IPS-20b (cell line): ENCODE measurements around the gene KLHL29.

Experiments used
- H3K27ac ChIP-seq: one replicate; pipeline ENCODE4 v1.5.1; 2013; ENCODE audit warnings: low read length
- H3K27me3 ChIP-seq: 2 replicates; pipeline ENCODE4 v1.6.1; 2013; ENCODE audit warnings: mild to moderate bottlenecking, low read length, inconsistent platforms; ENCODE audit not compliant: insufficient read depth
- H3K36me3 ChIP-seq: 2 replicates; pipeline ENCODE4 v1.6.1; 2013; ENCODE audit warnings: low read depth, mild to moderate bottlenecking, inconsistent platforms, low read length, moderate library complexity; ENCODE audit not compliant: insufficient read depth
- H3K4me1 ChIP-seq: 2 replicates; pipeline ENCODE4 v1.6.1; 2013; ENCODE audit warnings: mild to moderate bottlenecking, control low read depth, inconsistent platforms, low read length, moderate library complexity; ENCODE audit not compliant: insufficient read depth
- H3K4me3 ChIP-seq: 2 replicates; pipeline ENCODE4 v1.5.1; 2013; ENCODE audit warnings: mild to moderate bottlenecking, low read length, inconsistent platforms
- H3K9ac ChIP-seq: 2 replicates; pipeline ENCODE4 v1.6.1; 2013; ENCODE audit warnings: low read depth, mild to moderate bottlenecking, inconsistent platforms, low read length, moderate library complexity
- H3K9me3 ChIP-seq: 2 replicates; pipeline ENCODE4 v1.6.1; 2013; ENCODE audit warnings: mild to moderate bottlenecking, low read depth, low read length, inconsistent platforms; ENCODE audit not compliant: insufficient read depth

Gene KLHL29

GRCh38 chr2:23534771-23535170 lies 149.8 kb downstream of the KLHL29 start:
- Histone ChIP-seq H3K27ac (no peak overlapping the region), H3K9me3 (no peaks in the 10 kb centered on the region), H3K27me3 (no peaks in the 10 kb centered on the region), H3K4me1 (peaks cover 24% of the 10 kb centered on the region; the same call in 1 of the 2 replicates), H3K9ac (no peak overlapping the region; the same call in 1 of the 2 replicates), H3K36me3 (no peaks in the 10 kb centered on the region), H3K4me3 (no peak overlapping the region)

GRCh38 chr2:23536326-23536725 lies 151.3 kb downstream of the KLHL29 start:
- H3K27ac ChIP-seq = no peak overlapping the region
- H3K4me3 ChIP-seq = no peak overlapping the region
- no peaks in the 10 kb centered on the region for H3K9me3 ChIP-seq

GRCh38 chr2:23537991-23538390 lies 153.0 kb downstream of the KLHL29 start:
- no peak overlapping the region for H3K9ac ChIP-seq
- no peaks in the 10 kb centered on the region for H3K36me3 ChIP-seq
- H3K27ac ChIP-seq = no peak overlapping the region
- H3K4me3 ChIP-seq = no peak overlapping the region
- H3K27me3 ChIP-seq = no peaks in the 10 kb centered on the region
- H3K4me1 ChIP-seq = peaks cover 17% of the 10 kb centered on the region; the same call in 1 of the 2 replicates
- H3K9me3 ChIP-seq = no peaks in the 10 kb centered on the region

More at GRCh38 chr2:23536326-23536725, 151.3 kb downstream of the KLHL29 start:
- Histone ChIP-seq H3K27me3 (no peaks in the 10 kb centered on the region), H3K9ac (no peak overlapping the region), H3K4me1 (peaks cover 24% of the 10 kb centered on the region; the same call in 1 of the 2 replicates), H3K36me3 (no peaks in the 10 kb centered on the region)

GRCh38 chr2:23538566-23538965 lies 153.6 kb downstream of the KLHL29 start:
- H3K4me1 ChIP-seq = peaks cover 11% of the 10 kb centered on the region; the same call in 1 of the 2 replicates
- no peak overlapping the region for H3K27ac ChIP-seq
- no peak overlapping the region for H3K4me3 ChIP-seq
- no peak overlapping the region for H3K9ac ChIP-seq
- no peaks in the 10 kb centered on the region for H3K36me3 ChIP-seq
- H3K27me3 ChIP-seq = no peaks in the 10 kb centered on the region
- H3K9me3 ChIP-seq = no peaks in the 10 kb centered on the region

- H3K9me3 ChIP-seq = no peaks in the 10 kb centered on the region
- H3K27ac ChIP-seq = no peak overlapping the region
- no peaks in the 10 kb centered on the region for H3K4me1 ChIP-seq
- no peaks in the 10 kb centered on the region for H3K27me3 ChIP-seq
- H3K9ac ChIP-seq = no peak overlapping the region
- H3K4me3 ChIP-seq = no peak overlapping the region
- H3K36me3 ChIP-seq = no peaks in the 10 kb centered on the region
Measured at GRCh38 chr2:23540804-23541360, 155.9 kb downstream of the KLHL29 start.

- Histone ChIP-seq H3K27me3 (no peaks in the 10 kb centered on the region), H3K9ac (no peak overlapping the region), H3K27ac (no peak overlapping the region), H3K4me1 (no peaks in the 10 kb centered on the region), H3K36me3 (no peaks in the 10 kb centered on the region), H3K9me3 (no peaks in the 10 kb centered on the region), H3K4me3 (no peak overlapping the region)
Measured at GRCh38 chr2:23541503-23542229, 156.7 kb downstream of the KLHL29 start.

GRCh38 chr2:23542230-23542789 lies 157.3 kb downstream of the KLHL29 start:
- no peaks in the 10 kb centered on the region for H3K9me3 ChIP-seq
- no peak overlapping the region for H3K4me3 ChIP-seq
- no peak overlapping the region for H3K9ac ChIP-seq
- H3K27ac ChIP-seq = no peak overlapping the region
- H3K36me3 ChIP-seq = no peaks in the 10 kb centered on the region
- no peaks in the 10 kb centered on the region for H3K27me3 ChIP-seq
- no peaks in the 10 kb centered on the region for H3K4me1 ChIP-seq

GRCh38 chr2:23543302-23543701 lies 158.3 kb downstream of the KLHL29 start:
- H3K9ac ChIP-seq = no peak overlapping the region
- H3K27ac ChIP-seq = no peak overlapping the region
- no peak overlapping the region for H3K4me3 ChIP-seq
- H3K4me1 ChIP-seq = no peaks in the 10 kb centered on the region
- H3K9me3 ChIP-seq = no peaks in the 10 kb centered on the region
- no peaks in the 10 kb centered on the region for H3K27me3 ChIP-seq
- no peaks in the 10 kb centered on the region for H3K36me3 ChIP-seq

- Histone ChIP-seq H3K9me3 (no peaks in the 10 kb centered on the region), H3K9ac (no peak overlapping the region), H3K27me3 (no peaks in the 10 kb centered on the region), H3K4me3 (no peak overlapping the region), H3K27ac (no peak overlapping the region), H3K4me1 (no peaks in the 10 kb centered on the region), H3K36me3 (no peaks in the 10 kb centered on the region)
Measured at GRCh38 chr2:23543728-23544127, 158.7 kb downstream of the KLHL29 start.

- Histone ChIP-seq H3K27me3 (no peaks in the 10 kb centered on the region), H3K4me3 (no peak overlapping the region), H3K27ac (no peak overlapping the region), H3K9me3 (no peaks in the 10 kb centered on the region), H3K36me3 (no peaks in the 10 kb centered on the region), H3K4me1 (no peaks in the 10 kb centered on the region; the same call in 1 of the 2 replicates), H3K9ac (no peak overlapping the region)
Measured at GRCh38 chr2:23544589-23545295, 159.8 kb downstream of the KLHL29 start.

GRCh38 chr2:23545396-23545795 lies 160.4 kb downstream of the KLHL29 start:
- Histone ChIP-seq H3K27me3 (no peaks in the 10 kb centered on the region), H3K36me3 (no peaks in the 10 kb centered on the region), H3K9ac (no peak overlapping the region), H3K27ac (no peak overlapping the region), H3K9me3 (no peaks in the 10 kb centered on the region), H3K4me1 (no peaks in the 10 kb centered on the region; the same call in 1 of the 2 replicates), H3K4me3 (no peak overlapping the region)
